Activated CD4-positive, alpha-beta T cell treated with anti-CD3 and anti-CD28 coated beads, Interleukin-2, Interleukin-4, amounts not matched to agents 100 ng/mL and 50 ng/mL, durations not matched to agents 16 hours and 8 hours (primary cell): Measurements from ENCODE around the gene DNAJC5.
"Not testable (repeated sequence)": the region's sequence is repeated elsewhere in the genome, so short reads cannot be mapped to it uniquely, and the experiment has no call there.

Experiments
- DNase-seq: peaks from one replicate; pipeline ENCODE4 v3.0.0-alpha.2; 2020; ENCODE audit warnings: low spot score

The DNAJC5 gene

GRCh38 chr20:63908008-63908682 is 13.2 kb downstream of the DNAJC5 start:
- DNase-seq = no peak

- no peak for DNase-seq
These were observed 16.2 kb downstream of the DNAJC5 start for GRCh38 chr20:63911176-63911575.

GRCh38 chr20:63913768-63914167 is 18.8 kb downstream of the DNAJC5 start:
- DNase-seq = no peak

- DNase-seq = no peak
These were observed 20.5 kb downstream of the DNAJC5 start for GRCh38 chr20:63915471-63915870.

GRCh38 chr20:63916371-63916939 is 21.5 kb downstream of the DNAJC5 start:
- DNase-seq = not testable (repeated sequence)

- DNase-seq = no peak
These were observed 22.9 kb downstream of the DNAJC5 start for GRCh38 chr20:63917811-63918210.

GRCh38 chr20:63919130-63919529 is 24.2 kb downstream of the DNAJC5 start:
- DNase-seq = no peak

GRCh38 chr20:63920226-63920625 is 25.3 kb downstream of the DNAJC5 start:
- DNase-seq = no peak

- DNase-seq = no peak
These were observed 28.7 kb downstream of the DNAJC5 start for GRCh38 chr20:63923651-63924050.

GRCh38 chr20:63924241-63924640 is 29.3 kb downstream of the DNAJC5 start:
- DNase-seq = no peak

GRCh38 chr20:63926298-63926697 is 31.4 kb downstream of the DNAJC5 start:
- no peak for DNase-seq

- no peak for DNase-seq
These were observed 34.1 kb downstream of the DNAJC5 start for GRCh38 chr20:63929071-63929470.

GRCh38 chr20:63929473-63929883 is 34.6 kb downstream of the DNAJC5 start:
- DNase-seq = not testable (repeated sequence)

- DNase-seq = no peak
These were observed 36.1 kb downstream of the DNAJC5 start for GRCh38 chr20:63930971-63931553.

- DNase-seq = no peak
These were observed 36.8 kb downstream of the DNAJC5 start for GRCh38 chr20:63931735-63932134.

GRCh38 chr20:63932606-63933160 is 37.8 kb downstream of the DNAJC5 start:
- DNase-seq = no peak

- no peak for DNase-seq
These were observed 38.7 kb downstream of the DNAJC5 start for GRCh38 chr20:63933646-63934045.

- DNase-seq = no peak
These were observed 39.5 kb downstream of the DNAJC5 start for GRCh38 chr20:63934271-63935068.

- no peak for DNase-seq
These were observed 40.5 kb downstream of the DNAJC5 start for GRCh38 chr20:63935447-63935846.

GRCh38 chr20:63937596-63937995 is 42.7 kb downstream of the DNAJC5 start:
- no peak for DNase-seq

GRCh38 chr20:63939061-63939935 is 44.4 kb downstream of the DNAJC5 start:
- no peak for DNase-seq
